PC-3 (cell line): ENCODE results near the gene SPINDOC.

ENCODE experiments used
- CTCF ChIP-seq: fragments of 300-600 bp; sonication (generic); conservative IDR thresholded peaks from 2 replicates; pipeline ENCODE4 v1.5.1; 2017; ENCODE audit warnings: antibody characterized with exemption, low read depth, mild to moderate bottlenecking, low read length
- EZH2 ChIP-seq: fragments of 300-600 bp; sonication (generic); IDR thresholded peaks from one replicate; pipeline ENCODE4 v1.6.1; 2017; ENCODE audit warnings: antibody characterized with exemption, mild to moderate bottlenecking, low read length; ENCODE audit not compliant: unreplicated experiment
- EZH2phosphoT487 ChIP-seq: fragments of 300-600 bp; sonication (generic); IDR thresholded peaks from 2 replicates; pipeline ENCODE4 v1.6.1; 2018; ENCODE audit warnings: mild to moderate bottlenecking, antibody characterized with exemption, low read length, borderline replicate concordance

DNA sequence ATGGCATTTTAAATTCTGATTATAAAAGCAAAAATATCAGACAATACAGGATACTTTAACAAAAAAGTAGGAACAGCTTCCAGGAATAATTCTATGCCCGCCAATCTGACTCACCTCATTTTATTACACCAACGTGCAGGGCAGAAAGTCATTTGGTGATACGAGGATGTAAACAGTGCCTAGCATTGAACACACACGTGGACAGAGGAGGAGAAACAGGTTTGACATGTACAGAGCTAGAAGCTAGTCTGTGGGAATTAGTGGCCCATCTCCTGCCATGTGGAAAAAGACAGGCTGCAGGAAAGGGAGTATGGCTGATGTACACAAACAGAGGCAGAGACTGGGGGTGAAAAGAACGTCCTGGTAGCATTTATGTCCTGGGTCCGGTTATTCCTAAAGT, 9.0 kb upstream of the SPINDOC start:
- TF ChIP-seq CTCF (no peak), EZH2phosphoT487 (no peak), EZH2 (no peak)
